NCI-H748 (cell line): Measurements from ENCODE around the gene RNF214.
"Not testable (repeated sequence)": the region's sequence is repeated elsewhere in the genome, so short reads cannot be mapped to it uniquely, and the experiment has no call there.

Source experiments
- DNase-seq: peaks from one replicate; lab custom pipeline; 2025; ENCODE audit not compliant: unreplicated experiment; lab: John Stamatoyannopoulos, UW

Gene RNF214

DNA sequence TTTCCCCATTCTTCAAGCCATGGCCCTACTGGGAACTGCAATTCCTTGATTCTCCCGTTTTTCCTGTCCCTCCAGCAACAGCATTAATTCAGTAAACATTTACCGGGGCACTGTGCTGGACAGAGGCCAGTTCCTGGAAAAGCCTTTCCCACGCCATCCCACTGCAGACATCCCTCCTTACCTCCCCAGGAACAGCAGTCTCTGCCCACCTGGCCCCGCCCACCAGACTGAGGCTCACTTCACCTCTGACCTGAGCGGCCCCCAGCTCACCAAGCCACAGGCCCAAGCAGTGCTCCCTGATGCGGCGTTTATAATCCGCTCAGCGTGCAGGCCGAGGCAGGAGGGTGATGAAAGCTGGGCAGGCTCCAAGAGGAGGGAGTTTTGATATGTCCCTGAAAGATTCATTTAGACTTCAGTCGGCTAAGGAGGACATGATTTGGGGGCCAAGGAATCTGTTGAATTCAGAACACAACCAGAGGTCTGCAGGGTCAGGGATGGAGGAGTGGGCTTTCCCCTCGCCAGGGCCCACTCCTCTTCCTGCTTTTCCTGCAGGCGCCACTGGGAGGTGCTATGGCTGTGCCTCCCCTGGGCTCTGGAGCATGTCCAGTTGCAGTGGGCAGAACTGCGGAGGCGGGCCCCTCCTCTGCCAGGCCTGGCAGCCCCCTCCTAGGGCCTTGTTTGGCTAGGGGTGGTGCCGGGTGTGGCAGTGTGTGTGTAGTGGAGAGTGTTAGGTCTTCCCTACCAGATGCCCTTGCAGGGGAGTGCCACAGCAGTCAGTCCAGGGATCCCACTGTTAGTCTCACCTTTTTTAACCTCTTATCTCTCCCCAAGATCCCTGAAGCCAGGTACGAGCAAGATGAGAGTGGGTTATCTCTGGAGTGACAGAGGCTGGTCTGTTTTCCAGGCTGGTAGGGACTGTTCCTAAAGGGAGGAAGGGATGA lies 34.7 kb upstream of the RNF214 start:
- DNase-seq: no peak

DNA sequence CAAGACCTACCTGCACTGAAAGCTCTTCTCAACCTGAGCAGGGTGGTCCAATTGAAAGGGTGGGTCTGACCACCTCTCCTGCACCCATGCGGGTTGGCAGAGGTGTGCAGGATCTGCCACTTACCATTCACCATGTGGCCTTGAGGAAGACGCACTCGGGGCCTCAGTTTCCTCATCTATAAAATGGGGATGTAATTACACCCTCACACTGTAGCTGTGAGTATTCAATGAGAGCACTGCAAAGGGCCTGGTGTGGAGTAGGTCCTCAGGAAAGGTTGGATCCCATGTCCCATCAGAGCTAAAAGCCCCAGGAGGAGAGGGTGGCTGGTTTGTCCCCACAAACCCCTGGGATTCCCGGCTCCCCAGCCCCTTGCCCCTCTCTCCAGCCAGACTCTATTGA lies 33.9 kb upstream of the RNF214 start:
- DNase-seq: no peak

DNA sequence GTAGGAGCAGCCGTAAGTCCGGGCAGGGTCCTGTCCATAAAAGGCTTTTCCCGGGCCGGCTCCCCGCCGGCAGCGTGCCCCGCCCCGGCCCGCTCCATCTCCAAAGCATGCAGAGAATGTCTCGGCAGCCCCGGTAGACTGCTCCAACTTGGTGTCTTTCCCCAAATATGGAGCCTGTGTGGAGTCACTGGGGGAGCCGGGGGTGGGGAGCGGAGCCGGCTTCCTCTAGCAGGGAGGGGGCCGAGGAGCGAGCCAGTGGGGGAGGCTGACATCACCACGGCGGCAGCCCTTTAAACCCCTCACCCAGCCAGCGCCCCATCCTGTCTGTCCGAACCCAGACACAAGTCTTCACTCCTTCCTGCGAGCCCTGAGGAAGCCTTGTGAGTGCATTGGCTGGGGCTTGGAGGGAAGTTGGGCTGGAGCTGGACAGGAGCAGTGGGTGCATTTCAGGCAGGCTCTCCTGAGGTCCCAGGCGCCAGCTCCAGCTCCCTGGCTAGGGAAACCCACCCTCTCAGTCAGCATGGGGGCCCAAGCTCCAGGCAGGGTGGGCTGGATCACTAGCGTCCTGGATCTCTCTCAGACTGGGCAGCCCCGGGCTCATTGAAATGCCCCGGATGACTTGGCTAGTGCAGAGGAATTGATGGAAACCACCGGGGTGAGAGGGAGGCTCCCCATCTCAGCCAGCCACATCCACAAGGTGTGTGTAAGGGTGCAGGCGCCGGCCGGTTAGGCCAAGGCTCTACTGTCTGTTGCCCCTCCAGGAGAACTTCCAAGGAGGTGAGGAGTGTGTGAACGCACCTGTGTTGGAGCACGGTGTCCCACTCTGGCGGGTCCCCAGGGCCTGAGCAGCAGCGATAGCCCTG lies 33.2 kb upstream of the RNF214 start, which contains the start of gene TAGLN:
TSS of gene TAGLN (plus strand) at position 318 of the 863 bp plus-strand sequence. CDS start 3,644 bp downstream, outside the sequence.
- DNase-seq: no peak

DNA sequence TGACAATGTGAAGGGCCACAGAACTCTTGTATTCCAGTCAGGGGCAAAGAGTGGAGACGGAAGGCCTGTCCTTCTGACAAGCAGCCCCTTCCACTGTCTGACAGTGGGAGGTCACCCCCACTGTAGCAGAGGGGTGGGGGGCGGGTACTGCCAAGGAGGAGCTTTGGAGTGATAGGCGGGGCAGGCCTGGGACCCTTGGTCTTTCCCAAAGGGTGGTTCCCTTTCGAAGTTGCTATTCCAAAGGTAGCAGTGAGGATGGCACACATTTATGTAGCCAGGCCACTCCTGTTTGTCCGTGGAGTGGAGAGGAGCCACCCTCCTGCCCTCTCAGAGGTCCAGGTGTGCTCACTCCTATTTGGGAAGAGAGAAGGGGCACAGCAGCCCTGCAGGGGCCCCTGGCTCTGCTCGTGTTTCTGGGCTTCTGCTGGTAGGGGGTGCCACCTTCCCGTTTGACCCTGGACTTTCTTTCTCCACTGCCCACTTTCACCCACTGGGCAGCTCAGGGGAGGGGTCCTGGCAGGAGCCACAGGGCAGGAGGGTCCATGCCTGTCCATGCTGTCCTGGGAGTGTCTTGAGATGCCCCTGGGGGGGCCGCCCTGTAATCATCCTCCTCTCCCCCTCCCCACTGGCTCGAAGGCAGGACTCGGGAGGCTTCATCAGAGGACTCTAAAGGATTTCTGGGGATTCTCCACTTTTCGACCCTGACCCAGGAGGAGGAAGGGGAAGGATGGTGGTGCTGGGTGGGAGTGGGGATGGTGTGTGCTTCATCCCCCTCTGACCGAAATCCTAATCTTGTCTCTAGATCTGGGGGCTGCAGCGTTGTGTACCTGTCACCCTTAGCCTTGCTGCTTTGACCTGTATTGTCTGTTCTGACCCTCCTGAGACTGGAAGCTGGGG lies 32.3 kb upstream of the RNF214 start:
- no peak for DNase-seq

DNA sequence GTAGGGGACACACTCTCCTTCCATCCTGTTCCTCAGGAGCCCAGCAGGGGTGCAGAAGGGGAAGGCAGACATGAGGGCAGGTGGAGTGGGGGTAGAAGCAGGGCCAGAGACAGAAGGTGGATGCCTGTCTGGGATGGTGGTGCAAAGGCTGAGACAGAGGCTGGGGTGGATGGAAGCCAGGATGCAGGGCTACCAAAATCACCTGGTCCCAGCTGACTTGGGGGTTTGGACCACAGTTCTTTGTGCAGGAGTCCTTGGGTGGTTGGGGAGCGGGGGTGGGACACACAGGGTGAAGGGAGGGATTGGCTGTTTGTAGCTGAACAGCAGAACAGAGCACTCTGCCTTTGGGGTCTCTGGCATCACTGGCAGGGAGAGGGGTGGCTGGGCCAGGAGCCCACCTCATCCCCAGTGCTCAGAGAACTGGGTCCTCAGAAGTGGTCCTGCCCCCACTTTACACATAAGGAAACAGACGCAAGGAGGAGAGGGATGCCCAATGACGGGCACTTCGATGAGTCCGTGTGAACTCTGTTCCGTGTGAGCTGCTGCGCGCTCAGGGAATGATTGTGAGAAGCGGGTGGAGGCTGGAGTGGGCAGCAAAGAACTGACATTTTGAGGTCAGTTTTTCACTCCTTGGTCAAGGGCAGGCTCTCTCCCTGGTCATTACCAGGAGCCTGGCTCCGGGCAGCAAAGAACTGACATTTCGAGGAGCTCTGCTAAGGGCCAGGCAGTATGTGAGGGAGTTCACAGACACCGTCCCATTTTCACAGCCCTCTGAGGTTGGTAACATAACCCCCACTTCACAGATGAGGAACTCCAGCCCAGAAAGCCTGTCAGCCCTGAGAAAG lies 31.4 kb upstream of the RNF214 start:
- no peak for DNase-seq

DNA sequence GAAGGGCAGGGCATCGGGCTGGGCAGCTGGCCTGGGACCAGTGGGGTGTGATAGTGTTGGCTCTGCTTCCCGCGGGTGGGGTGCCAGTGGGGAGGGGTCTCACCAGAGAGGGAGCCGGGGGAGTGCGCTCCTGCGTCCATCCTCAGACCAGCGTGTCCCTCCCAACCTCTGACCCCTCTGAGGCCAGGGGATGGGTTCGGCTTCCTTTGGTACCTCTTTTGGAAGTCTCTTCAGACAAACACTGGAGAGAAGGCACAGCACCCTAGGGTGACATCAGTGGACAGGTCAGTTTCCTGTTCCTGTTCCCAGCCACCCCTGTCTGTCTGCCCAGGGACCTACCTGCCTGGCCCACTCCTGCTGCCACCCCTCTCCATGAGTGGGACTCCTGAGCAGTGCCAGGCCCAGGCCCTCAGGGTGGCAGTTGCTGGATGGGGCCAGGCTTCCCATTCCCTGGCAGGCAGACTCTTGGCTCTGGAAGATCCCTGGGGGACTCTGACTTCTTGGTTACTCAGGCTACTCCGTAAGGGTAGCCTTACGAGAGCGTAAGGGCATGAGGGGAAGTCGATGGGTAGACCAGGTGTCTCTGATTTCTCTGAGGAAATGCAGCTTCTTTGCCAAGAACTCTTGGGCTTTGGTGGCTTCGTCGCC lies 30.7 kb upstream of the RNF214 start:
- no peak for DNase-seq

DNA sequence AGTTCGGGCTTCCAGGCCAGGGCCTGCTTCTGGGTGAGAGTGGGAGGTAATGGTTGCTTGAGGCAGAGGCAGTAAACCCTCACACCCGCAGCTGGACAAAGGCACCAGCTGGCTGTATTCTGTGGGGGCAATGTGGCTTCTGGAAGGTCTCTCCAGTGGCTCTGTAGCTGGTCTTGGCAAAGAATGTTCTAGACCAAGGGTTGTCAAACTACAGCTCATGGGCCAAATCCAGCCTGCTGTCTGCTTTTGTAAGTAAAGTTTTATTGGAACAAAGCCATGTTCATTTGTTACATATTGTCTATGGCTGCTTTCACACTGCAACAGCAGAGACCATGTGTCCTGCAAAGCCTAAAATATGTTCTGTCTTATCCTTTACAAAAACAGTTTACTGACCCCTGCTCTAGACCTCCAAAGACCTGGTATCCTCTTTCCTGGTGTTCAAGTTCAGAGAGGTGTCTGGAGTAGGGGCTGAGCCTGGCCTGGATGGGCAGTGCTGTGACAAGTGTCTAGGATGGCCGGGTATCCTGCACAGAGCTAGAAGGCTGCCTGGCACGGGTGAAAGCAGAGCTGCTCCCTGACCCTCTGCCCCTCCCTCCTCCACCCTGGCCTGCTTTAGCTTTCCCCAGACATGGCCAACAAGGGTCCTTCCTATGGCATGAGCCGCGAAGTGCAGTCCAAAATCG lies 29.9 kb upstream of the RNF214 start:
- DNase-seq: no peak

DNA sequence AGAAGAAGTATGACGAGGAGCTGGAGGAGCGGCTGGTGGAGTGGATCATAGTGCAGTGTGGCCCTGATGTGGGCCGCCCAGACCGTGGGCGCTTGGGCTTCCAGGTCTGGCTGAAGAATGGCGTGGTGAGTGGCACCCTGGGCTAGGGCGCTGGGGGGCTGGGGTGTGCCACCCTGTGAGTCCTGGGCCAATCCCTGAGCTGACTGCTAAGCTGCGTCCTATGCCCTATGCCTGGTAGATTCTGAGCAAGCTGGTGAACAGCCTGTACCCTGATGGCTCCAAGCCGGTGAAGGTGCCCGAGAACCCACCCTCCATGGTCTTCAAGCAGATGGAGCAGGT lies 29.4 kb upstream of the RNF214 start:
- DNase-seq: no peak

DNA sequence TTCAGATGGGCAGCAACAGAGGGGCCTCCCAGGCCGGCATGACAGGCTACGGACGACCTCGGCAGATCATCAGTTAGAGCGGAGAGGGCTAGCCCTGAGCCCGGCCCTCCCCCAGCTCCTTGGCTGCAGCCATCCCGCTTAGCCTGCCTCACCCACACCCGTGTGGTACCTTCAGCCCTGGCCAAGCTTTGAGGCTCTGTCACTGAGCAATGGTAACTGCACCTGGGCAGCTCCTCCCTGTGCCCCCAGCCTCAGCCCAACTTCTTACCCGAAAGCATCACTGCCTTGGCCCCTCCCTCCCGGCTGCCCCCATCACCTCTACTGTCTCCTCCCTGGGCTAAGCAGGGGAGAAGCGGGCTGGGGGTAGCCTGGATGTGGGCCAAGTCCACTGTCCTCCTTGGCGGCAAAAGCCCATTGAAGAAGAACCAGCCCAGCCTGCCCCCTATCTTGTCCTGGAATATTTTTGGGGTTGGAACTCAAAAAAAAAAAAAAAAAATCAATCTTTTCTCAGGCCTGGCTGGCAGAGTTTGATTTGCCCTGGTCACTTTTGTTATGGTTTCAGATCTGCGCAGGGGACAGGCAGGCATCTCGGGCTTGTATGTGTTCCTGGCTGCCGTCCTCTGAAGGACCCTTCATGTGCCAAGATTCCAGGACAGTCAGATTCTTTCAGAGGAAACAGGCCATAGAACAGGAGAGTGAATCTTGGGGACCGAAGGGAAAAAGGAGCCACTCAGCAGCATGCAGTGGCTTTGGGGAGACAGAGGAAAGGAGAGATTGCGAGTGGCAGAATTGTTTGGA lies 28.0 kb upstream of the RNF214 start:
- no peak for DNase-seq

DNA sequence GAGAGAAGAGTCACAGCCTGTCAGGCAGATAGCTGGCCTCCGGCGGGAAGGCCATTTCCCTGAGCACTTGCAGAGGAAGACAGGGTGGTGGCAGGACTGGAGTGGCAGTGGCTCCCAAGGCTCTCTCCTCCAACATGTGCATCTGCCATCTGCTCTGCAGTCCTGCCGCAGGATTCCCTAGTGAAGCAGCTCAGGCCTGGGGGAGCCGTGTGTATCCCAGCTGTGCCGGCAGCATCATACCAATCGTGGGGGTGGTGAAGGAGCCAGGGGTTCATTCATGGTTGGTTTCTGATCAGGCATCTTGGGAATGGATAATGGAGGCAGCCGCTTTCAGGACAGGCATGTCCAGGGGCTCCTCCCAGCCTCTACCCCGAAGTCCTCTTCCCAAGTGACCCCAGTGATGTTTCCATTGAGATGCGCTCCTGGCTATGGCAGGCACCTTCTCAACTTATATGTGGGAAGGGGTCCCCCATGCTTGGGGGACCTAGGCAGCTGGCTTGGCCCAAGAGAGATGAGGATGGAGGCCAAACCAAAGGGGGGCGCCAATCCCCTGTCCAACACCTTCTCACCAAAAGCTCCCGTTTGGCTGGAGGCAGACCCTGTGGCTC lies 27.2 kb upstream of the RNF214 start:
- no peak for DNase-seq

DNA sequence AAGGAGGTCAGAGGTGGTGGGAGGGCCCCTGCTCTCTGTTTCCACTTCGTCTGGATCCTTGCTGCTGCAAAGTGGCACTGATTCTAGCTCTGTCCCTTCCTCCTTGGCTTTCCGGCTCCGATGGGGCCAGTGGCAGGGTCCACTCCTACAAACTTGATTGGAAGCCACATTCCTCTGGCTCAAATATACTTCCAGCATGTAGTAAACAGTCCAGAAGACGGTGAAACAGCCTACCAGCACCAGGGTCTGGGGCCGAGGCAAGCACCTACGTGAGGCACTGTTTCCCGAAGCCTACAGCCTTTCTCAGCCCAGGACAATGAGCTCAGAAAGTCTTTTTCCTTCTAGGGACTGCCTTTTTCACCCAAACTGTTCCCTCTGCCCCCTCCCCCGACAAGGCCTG lies 26.4 kb upstream of the RNF214 start:
- DNase-seq: not testable (repeated sequence)

DNA sequence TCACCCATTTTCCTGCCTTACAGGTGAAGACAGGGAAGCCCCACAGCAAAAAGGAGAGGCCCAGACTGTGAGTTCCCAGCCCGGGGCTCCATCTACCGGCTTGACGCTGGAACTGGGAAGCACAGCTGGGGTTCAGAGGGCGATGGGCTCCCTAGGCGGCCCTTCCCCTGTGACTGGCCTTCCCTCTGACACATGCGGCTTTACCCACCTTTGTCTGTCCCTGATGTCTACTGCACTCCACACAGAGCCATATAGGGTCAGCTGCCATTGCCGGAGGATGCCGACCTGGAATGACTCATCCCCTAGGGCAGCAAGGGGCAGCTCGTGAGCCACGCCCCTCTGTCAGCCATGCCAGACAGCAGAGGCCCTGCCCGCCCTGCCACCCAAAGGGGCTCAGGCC lies 25.6 kb upstream of the RNF214 start:
- DNase-seq: not testable (repeated sequence)

DNA sequence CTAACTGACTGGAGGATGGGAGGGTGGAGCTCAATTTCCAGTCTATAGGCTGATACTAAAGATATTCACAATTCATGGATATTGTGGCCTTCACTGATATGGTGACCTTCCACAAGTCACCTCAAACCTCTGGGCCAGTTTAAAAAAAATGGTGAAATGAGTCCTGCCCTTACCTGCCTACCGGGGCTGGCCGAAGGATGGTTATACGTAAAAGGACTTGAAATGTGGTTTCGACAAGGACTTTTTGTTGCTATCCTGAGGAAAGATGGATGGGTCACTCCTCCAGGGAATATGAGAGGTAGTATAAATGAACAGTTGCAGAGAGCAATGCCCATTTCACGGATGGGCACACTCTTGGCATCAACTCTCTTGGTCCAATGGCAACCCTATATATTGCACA lies 25.0 kb upstream of the RNF214 start:
- DNase-seq: not testable (repeated sequence)

DNA sequence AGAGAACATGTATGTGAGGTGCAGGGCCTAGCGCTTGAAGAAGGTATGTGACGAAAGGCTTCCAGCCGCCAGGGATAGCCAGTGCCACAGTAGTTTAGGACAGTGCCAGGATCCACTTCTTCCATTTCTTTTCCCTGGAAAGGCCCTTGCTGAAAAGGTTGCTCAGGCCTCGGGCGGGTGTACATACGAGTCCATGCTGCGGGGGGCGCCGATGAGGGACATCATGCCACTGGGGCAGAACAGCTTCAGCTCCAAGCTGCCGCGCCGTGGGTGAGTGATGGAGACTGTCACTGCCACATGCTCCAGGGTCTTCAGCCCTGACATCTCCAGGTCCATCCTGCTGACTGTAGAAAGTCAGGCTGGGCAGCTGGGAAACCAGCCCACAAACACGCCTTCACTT lies 23.8 kb upstream of the RNF214 start:
- not testable (repeated sequence) for DNase-seq

DNA sequence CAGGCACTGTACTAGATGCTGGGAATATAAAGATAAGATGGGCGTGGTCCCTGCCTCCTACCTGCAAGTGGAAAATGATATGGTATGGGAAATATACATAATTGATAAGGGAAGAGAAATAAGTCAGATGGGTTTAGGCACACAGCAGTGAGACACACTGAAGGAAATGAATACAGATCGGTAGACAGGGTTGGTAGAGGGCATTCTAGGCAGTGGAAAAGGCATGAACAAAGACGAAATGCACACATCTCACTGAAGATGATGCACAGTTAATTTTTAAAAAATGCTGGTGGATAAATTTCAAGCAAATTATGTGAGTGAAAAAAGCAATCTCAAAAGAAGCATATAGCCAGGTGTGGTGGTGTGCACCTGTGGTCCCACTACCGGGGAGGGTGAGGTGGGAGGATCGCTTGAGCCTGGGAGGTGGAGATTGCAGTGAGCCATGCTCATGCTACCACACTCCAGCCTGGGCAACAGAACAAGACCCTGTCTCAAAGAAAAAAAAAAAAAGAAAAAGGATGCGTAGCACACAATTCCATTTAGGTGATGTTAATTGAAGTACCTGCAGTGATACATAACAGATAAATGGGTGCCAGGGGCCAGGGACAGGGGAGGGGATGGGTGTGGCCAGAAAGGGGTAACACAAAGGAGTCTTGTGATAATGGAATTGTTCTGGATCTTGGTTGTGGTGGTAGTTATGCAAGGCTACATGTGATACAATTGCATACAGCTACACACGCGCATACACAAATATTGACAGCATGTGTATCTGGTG lies 22.9 kb upstream of the RNF214 start:
- DNase-seq: not testable (repeated sequence)

DNA sequence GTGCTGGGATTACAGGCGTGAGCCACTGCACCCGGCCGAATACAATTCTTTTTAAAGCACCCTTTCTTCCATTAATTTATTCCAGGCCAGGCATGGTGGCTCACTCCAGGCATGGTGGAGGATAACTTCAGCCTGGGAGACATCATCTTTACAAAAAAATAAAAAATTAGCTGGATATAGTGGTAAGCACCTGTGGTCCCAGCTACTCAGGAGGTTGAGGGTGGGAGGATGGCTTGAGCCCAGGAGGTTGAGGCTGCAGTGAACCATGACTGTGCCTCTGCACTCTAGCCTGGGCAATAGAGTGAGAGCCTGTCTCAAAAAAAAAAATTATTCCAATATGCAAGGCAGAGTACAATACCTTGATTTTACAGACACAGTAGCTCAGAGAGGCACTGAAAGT lies 21.9 kb upstream of the RNF214 start:
- no peak for DNase-seq
